Measurements from ENCODE around the gene AMZ2.
"Not testable (repeated sequence)": the region's sequence is repeated elsewhere in the genome, so short reads cannot be mapped to it uniquely, and the experiment has no call there.

AMZ2 gene

GRCh38 chr17:68260051-68260762, 12.4 kb downstream of the AMZ2 start:
- H3K4me3 ChIP-seq (ENCODE audit: low read depth, low read length): no peak overlapping the region
- DNase-seq (ENCODE audit: low read depth): no peak
- no peak for TF ChIP-seq CTCF (IDR thresholded peaks at IDR 0.05; ENCODE audit: low read depth, low read length, missing control alignments)

- not testable (repeated sequence) for H3K4me3 ChIP-seq (ENCODE audit: low read depth, low read length); DNase-seq (ENCODE audit: low read depth)
Measured at GRCh38 chr17:68262467-68262866, 14.6 kb downstream of the AMZ2 start.

- DNase-seq (ENCODE audit: low read depth); H3K4me3 ChIP-seq (ENCODE audit: low read depth, low read length): not testable (repeated sequence)
- TF ChIP-seq CTCF (IDR thresholded peaks at IDR 0.05; ENCODE audit: low read depth, low read length, missing control alignments): peak; percentile 54
Measured at GRCh38 chr17:68263101-68263681, 15.3 kb downstream of the AMZ2 start.

GRCh38 chr17:68265833-68266232, 18.0 kb downstream of the AMZ2 start:
- not testable (repeated sequence) for H3K4me3 ChIP-seq (ENCODE audit: low read depth, low read length); DNase-seq (ENCODE audit: low read depth)

- H3K4me3 ChIP-seq (ENCODE audit: low read depth, low read length): no peak overlapping the region
- no peak for DNase-seq (ENCODE audit: low read depth)
- TF ChIP-seq CTCF (IDR thresholded peaks at IDR 0.05; ENCODE audit: low read depth, low read length, missing control alignments): no peak
Measured at GRCh38 chr17:68273722-68274121, 25.9 kb downstream of the AMZ2 start.

- DNase-seq (ENCODE audit: low read depth); H3K4me3 ChIP-seq (ENCODE audit: low read depth, low read length): not testable (repeated sequence)
Measured at GRCh38 chr17:68276339-68276738, 28.5 kb downstream of the AMZ2 start.

- H3K4me3 ChIP-seq (ENCODE audit: low read depth, low read length): no peak overlapping the region
- DNase-seq (ENCODE audit: low read depth): no peak
- TF ChIP-seq CTCF (IDR thresholded peaks at IDR 0.05; ENCODE audit: low read depth, low read length, missing control alignments): no peak
Measured at GRCh38 chr17:68277807-68278206, 30.0 kb downstream of the AMZ2 start.

- not testable (repeated sequence) for H3K4me3 ChIP-seq (ENCODE audit: low read depth, low read length); DNase-seq (ENCODE audit: low read depth)
Measured at GRCh38 chr17:68281965-68282364, 34.1 kb downstream of the AMZ2 start.

- TF ChIP-seq CTCF (IDR thresholded peaks at IDR 0.05; ENCODE audit: low read depth, low read length, missing control alignments): no peak
- DNase-seq (ENCODE audit: low read depth): peak; percentile 76
- peak overlapping the region; percentile 91; the same call in 1 of the 2 replicates for H3K4me3 ChIP-seq (ENCODE audit: low read depth, low read length)
Measured at GRCh38 chr17:68288375-68288774, 40.5 kb downstream of the AMZ2 start.
